ENCODE data around the gene C20orf204.

Gene C20orf204

DNA sequence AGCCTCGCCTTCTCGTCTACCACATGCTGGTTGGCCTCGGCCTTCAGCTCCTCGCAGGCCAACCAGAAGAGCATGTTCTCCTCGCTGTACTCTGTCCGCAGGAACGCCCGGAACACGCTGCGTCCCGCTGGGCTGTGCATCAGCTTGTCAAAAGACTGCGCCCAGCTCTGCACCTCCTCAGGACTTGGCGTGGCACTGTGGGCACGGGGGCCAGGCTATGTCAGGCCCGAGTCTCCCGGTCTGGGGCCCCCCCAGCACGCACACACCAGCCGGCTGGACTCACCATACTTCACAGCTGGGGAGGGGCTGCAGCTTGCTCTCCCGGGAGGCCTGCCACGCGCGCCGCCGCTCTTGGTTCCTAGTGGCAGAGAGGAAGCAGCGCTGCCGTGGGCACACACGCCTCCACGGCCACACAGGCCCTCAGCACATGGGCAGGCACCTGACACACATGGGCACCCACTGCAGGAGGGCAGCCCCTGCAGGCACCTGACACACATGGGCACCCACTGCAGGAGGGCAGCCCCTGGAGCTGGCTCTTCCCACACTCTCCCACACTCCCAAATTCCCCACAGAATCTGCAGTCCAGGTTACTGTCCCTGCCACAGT, 38.3 kb downstream of the C20orf204 start:
- H3K4me3 ChIP-seq (ENCODE audit: low read depth, low read length), result no peak overlapping the region
- DNase-seq (ENCODE audit: low read depth), result no peak
- TF ChIP-seq, protein P1, sequence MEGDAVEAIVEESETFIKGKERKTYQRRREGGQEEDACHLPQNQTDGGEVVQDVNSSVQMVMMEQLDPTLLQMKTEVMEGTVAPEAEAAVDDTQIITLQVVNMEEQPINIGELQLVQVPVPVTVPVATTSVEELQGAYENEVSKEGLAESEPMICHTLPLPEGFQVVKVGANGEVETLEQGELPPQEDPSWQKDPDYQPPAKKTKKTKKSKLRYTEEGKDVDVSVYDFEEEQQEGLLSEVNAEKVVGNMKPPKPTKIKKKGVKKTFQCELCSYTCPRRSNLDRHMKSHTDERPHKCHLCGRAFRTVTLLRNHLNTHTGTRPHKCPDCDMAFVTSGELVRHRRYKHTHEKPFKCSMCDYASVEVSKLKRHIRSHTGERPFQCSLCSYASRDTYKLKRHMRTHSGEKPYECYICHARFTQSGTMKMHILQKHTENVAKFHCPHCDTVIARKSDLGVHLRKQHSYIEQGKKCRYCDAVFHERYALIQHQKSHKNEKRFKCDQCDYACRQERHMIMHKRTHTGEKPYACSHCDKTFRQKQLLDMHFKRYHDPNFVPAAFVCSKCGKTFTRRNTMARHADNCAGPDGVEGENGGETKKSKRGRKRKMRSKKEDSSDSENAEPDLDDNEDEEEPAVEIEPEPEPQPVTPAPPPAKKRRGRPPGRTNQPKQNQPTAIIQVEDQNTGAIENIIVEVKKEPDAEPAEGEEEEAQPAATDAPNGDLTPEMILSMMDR (IDR thresholded peaks at IDR 0.05; ENCODE audit: control insufficient read depth, extremely low read depth, insufficient read depth), result no peak

DNA sequence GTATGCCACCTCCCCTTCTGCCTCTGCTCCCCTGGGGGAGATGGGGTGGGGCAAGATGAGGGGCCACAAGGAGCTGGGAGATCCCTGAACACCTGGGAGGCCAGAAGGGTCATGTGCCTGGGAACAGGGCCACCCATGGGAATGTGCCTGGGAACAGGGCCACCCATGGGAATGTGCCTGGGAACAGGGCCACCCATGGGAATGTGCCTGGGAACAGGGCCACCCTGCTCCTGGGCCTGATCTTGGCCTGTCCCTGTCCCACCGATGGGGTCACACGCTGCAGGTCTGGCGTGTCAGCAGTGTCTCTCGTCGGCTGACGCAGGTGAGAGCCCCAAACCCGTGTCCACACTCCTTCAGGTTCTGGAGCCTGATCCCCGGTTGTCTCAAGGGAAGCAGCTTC, 39.0 kb downstream of the C20orf204 start:
- no peak overlapping the region for H3K4me3 ChIP-seq (ENCODE audit: low read depth, low read length)
- DNase-seq (ENCODE audit: low read depth), result no peak
- TF ChIP-seq, protein P1 (IDR thresholded peaks at IDR 0.05; ENCODE audit: control insufficient read depth, extremely low read depth, insufficient read depth), result no peak

DNA sequence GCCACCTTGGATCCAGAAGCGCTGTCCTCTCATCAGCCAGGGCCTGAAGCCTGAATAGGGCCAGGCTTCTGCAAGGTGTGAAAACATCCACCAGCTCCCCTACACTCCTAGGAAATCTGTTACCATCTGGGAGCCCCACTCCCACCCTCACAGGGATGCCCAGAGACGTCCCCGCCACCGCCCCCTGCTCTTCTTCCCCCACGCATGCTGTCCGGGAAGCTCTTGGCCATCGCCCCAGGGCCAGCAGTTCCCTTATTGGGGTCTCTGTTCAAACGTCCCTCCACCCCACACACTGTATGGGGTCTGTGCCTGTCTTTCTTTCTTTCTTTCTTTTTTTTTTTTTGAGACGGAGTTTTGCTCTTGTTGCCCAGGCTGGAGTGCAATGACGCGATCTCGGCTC, 39.6 kb downstream of the C20orf204 start:
- DNase-seq (ENCODE audit: low read depth), result no peak
- TF ChIP-seq, protein P1 (IDR thresholded peaks at IDR 0.05; ENCODE audit: control insufficient read depth, extremely low read depth, insufficient read depth), result no peak
- H3K4me3 ChIP-seq (ENCODE audit: low read depth, low read length), result no peak overlapping the region

DNA sequence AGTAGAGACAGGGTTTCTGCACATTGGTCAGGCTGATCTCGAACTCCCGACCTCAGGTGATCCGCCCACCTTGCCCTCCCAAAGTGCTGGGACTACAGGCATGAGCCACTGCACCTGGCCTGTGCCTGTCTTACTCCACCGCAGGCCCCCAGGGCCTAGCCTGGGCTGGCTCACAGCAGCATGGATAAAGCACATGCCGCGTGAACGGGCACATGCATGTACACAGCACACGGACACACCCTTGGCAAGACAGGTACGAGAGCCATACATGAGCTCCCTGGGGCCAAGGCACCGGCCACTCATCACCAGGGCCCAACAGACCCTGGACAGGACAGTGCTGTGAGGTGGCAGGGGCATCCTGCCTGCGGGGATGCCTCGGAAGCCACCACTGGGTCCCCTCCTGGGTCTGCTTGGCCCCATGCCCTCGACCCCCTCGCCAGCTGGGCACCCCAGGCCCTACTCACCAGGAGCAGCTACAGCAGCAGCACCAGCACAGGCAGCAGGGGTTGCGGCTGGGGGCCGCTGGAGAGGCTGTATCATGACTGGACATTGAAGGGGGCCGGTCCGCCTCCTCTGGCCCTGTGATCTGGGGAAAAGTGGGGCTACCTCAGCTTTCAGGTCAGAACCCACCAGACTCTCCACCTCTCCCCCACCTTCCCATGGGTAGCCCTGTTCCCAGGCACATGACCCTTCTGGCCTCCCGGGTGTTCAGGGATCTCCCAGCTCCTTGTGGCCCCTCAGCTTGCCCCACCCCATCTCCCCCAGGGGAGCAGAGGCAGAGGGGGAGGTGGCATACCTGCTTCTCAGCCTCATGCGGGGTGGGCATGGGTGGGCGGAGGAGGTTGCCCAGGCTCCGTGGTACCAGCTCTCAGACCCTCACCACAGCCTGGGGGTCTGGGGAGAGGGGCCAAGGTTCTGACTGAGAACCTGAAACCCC, 40.3 kb downstream of the C20orf204 start:
- no peak for DNase-seq (ENCODE audit: low read depth)
- TF ChIP-seq, protein P1 (IDR thresholded peaks at IDR 0.05; ENCODE audit: control insufficient read depth, extremely low read depth, insufficient read depth), result no peak
- H3K4me3 ChIP-seq (ENCODE audit: low read depth, low read length), result no peak overlapping the region

DNA sequence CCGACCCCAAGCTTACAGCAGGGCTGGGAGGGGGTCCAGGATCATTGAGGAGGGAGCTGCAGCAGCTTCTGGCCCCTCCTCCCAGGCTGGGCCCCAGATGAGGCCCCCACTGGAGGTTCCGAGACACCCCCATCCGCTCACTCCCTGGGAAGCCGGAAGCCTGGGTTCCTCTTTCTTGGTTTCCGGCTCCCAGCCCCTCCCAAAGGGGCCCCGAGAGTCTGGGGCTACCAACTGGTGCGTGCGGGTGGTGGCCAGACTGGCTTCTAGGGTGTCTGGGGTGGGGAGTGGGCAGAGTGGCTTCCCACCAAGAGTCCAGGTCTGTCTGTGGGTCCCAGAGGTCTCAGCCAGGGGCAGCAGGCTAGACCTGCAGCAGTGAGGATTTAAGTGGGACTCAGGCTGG, 41.1 kb downstream of the C20orf204 start:
- TF ChIP-seq, protein P1 (IDR thresholded peaks at IDR 0.05; ENCODE audit: control insufficient read depth, extremely low read depth, insufficient read depth), result no peak
- DNase-seq (ENCODE audit: low read depth), result no peak
- no peak overlapping the region for H3K4me3 ChIP-seq (ENCODE audit: low read depth, low read length)

GRCh38 chr20:64077541-64077875, 41.5 kb downstream of the C20orf204 start:
- TF ChIP-seq, protein P1 (IDR thresholded peaks at IDR 0.05; ENCODE audit: control insufficient read depth, extremely low read depth, insufficient read depth), result no peak
- no peak for DNase-seq (ENCODE audit: low read depth)
- H3K4me3 ChIP-seq (ENCODE audit: low read depth, low read length), result no peak overlapping the region
